Measurements from ENCODE around the gene GINS3.

DNA sequence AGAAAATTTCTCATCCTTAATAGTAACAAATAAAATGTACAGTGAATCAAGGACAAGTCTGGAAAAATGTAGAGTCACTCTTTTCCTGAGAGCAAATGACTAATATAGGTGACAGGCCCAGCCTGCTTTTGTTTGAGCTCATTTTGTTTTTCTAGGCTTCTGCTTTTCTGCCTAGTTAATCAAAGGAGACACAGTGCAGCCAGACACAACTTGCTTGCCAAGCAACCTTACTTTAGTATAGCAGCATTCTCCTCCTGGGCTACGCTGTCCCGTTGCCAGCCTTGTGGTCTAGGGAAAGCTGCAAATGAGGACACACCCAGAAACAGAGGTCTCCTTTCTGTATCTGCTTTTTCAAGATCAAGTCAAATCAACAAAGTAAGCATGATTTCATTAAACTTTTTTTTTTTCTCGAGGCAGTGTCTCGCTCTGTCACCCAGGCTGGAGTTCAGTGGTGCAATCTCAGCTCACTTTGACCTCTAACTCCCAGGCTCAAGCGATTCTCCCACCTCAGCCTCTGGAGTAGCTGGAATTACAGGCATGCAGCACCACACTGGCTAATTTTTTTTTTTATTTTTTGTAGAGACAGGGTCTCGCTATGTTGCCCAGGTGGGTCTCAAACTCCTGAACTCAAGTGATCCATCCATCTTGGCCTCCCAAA lies 17.2 kb downstream of the GINS3 start:
- TF ChIP-seq, protein P1, sequence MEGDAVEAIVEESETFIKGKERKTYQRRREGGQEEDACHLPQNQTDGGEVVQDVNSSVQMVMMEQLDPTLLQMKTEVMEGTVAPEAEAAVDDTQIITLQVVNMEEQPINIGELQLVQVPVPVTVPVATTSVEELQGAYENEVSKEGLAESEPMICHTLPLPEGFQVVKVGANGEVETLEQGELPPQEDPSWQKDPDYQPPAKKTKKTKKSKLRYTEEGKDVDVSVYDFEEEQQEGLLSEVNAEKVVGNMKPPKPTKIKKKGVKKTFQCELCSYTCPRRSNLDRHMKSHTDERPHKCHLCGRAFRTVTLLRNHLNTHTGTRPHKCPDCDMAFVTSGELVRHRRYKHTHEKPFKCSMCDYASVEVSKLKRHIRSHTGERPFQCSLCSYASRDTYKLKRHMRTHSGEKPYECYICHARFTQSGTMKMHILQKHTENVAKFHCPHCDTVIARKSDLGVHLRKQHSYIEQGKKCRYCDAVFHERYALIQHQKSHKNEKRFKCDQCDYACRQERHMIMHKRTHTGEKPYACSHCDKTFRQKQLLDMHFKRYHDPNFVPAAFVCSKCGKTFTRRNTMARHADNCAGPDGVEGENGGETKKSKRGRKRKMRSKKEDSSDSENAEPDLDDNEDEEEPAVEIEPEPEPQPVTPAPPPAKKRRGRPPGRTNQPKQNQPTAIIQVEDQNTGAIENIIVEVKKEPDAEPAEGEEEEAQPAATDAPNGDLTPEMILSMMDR (IDR thresholded peaks at IDR 0.05): no peak
- no peak for TF ChIP-seq POLR2A (IDR thresholded peaks at IDR 0.05)
